ENCODE data around the gene ADORA2A.

- TF ChIP-seq CTCF (IDR thresholded peaks at IDR 0.05; ENCODE audit: low read length) (no peak), EZH2phosphoT487 (IDR thresholded peaks at IDR 0.05; ENCODE audit: low read length) (no peak)
These were observed 40.4 kb upstream of the ADORA2A start for GRCh38 chr22:24386937-24387471.

All from MM.1S (cell line).